Smooth muscle cell (in vitro differentiated cells): ENCODE data around the gene PP2D1. TPM values are rescaled to one million over a fixed set of nuclear protein-coding genes. Genes with fewer than 3 reads are reported as not detected.
A peak's percentile ranks its signal among the peaks of the same experiment; 100 is the strongest.
"Not testable (repeated sequence)": the region's sequence is repeated elsewhere in the genome, so short reads cannot be mapped to it uniquely, and the experiment has no call there.

Experiments
- DNase-seq: peaks from one replicate; lab custom pipeline; 2025; ENCODE audit not compliant: unreplicated experiment; lab: John Stamatoyannopoulos, UW
- H2AFZ ChIP-seq: fragments of 200-600 bp; sonication (generic); 2 replicates; pipeline ENCODE4 v1.6.0; 2016; ENCODE audit warnings: antibody characterized with exemption, low read depth, mild to moderate bottlenecking
- H3F3A ChIP-seq: fragments of 200-600 bp; sonication (generic); 2 replicates; pipeline ENCODE4 v1.6.0; 2017; ENCODE audit warnings: antibody characterized with exemption, low read depth
- H3K27ac ChIP-seq: fragments of 200-600 bp; sonication (generic); 2 replicates; pipeline ENCODE4 v1.5.1; 2016; ENCODE audit warnings: low read depth, mild to moderate bottlenecking
- H3K27me3 ChIP-seq: fragments of 200-600 bp; sonication (generic); 2 replicates; pipeline ENCODE4 v1.6.1; 2016; ENCODE audit warnings: low read depth, mild to moderate bottlenecking
- H3K36me3 ChIP-seq: fragments of 200-600 bp; sonication (generic); 2 replicates; pipeline ENCODE4 v1.5.1; 2016; ENCODE audit warnings: low read depth
- H3K4me1 ChIP-seq: fragments of 200-600 bp; sonication (generic); 2 replicates; pipeline ENCODE4 v1.5.1; 2016; ENCODE audit warnings: low read depth
- H3K4me2 ChIP-seq: fragments of 200-600 bp; sonication (generic); 2 replicates; pipeline ENCODE4 v1.6.0; 2016; ENCODE audit warnings: mild to moderate bottlenecking
- H3K4me3 ChIP-seq: fragments of 200-600 bp; sonication (generic); 2 replicates; pipeline ENCODE4 v1.5.1; 2016; ENCODE audit warnings: mild to moderate bottlenecking
- H3K79me2 ChIP-seq: fragments of 200-600 bp; sonication (generic); 2 replicates; pipeline ENCODE4 v1.6.0; 2016; ENCODE audit warnings: low read depth, mild to moderate bottlenecking
- H3K9ac ChIP-seq: fragments of 200-600 bp; sonication (generic); 2 replicates; pipeline ENCODE4 v1.6.0; 2016; ENCODE audit warnings: low read depth
- H3K9me3 ChIP-seq: fragments of 200-600 bp; sonication (generic); replicated peaks from 2 replicates; pipeline ENCODE4 v1.5.1; 2016; ENCODE audit warnings: low read depth
- H4K20me1 ChIP-seq: fragments of 200-600 bp; sonication (generic); 2 replicates; pipeline ENCODE4 v1.6.0; 2016; ENCODE audit warnings: low read depth
- CTCF ChIP-seq: fragments of 200-600 bp; sonication (generic); IDR thresholded peaks from 2 replicates; pipeline ENCODE4 v1.5.1; 2017; ENCODE audit warnings: borderline replicate concordance, mild to moderate bottlenecking, antibody characterized with exemption; ENCODE audit not compliant: insufficient read depth, poor library complexity, severe bottlenecking
- WGBS: methylation state at CpG from one replicate; pipeline ENCODE4 v1.1.7; 2016; ENCODE audit warnings: low lambda C conversion rate; 5-methylcytosine and 5-hydroxymethylcytosine counted together
- polyA plus RNA-seq: library from polyadenylated mRNA; unstranded; fragments of >200 nt; fragmentation: Nextera tagmentation; extraction: Ambion mirVana; gene quantifications from 2 replicates; pipeline ENCODE4 v1.2.1, GENCODE V29; 2016
- total RNA-seq: library from RNA; depleted of rRNA; stranded (reverse); fragments of >200 nt; gene quantifications from 2 replicates; pipeline ENCODE4 v1.2.3, GENCODE V29; 2014

Gene PP2D1
- total and polyA plus RNA-seq, 2 experiments from 2014 or later = 0.40 TPM; not detected in 1

- Histone ChIP-seq H3K4me2 (no peak overlapping the region), H2AFZ (no peak overlapping the region), H3K4me3 (no peak overlapping the region), H3K36me3 (no peaks in the 10 kb centered on the region), H3K9ac (no peak overlapping the region), H4K20me1 (no peaks in the 10 kb centered on the region), H3K27me3 (no peaks in the 10 kb centered on the region), H3K27ac (no peak overlapping the region), H3K9me3 (no peaks in the 10 kb centered on the region), H3K79me2 (no peaks in the 10 kb centered on the region), H3F3A (no peaks in the 10 kb centered on the region), H3K4me1 (no peaks in the 10 kb centered on the region)
- TF ChIP-seq CTCF = no peak
- no peak for DNase-seq
- 90% methylated on average over 4 of the region's 4 CpGs for WGBS
Observed at GRCh38 chr3:19997502-19997901, 14.6 kb downstream of the PP2D1 start.

GRCh38 chr3:19994796-19995195 lies 17.3 kb downstream of the PP2D1 start:
- Histone ChIP-seq H3K4me1 (no peaks in the 10 kb centered on the region), H3K9me3 (no peaks in the 10 kb centered on the region), H3F3A (no peaks in the 10 kb centered on the region), H4K20me1 (no peaks in the 10 kb centered on the region), H3K4me3 (no peak overlapping the region), H3K79me2 (no peaks in the 10 kb centered on the region), H2AFZ (no peak overlapping the region), H3K9ac (no peak overlapping the region), H3K4me2 (no peak overlapping the region), H3K27me3 (no peaks in the 10 kb centered on the region), H3K36me3 (no peaks in the 10 kb centered on the region), H3K27ac (no peak overlapping the region)
- WGBS = 93% methylated on average over 2 of the region's 2 CpGs
- no peak for DNase-seq
- TF ChIP-seq CTCF = no peak

- WGBS = 95% methylated on average over 8 of the region's 8 CpGs
- H3F3A ChIP-seq, H3K27ac ChIP-seq, H3K79me2 ChIP-seq, H3K4me2 ChIP-seq, H3K9ac ChIP-seq, H2AFZ ChIP-seq, H3K27me3 ChIP-seq, H3K9me3 ChIP-seq, H3K4me3 ChIP-seq, H3K4me1 ChIP-seq, DNase-seq, H3K36me3 ChIP-seq: not testable (repeated sequence)
- peaks cover 29% of the 10 kb centered on the region for H4K20me1 ChIP-seq
Observed at GRCh38 chr3:19988904-19989303, 23.2 kb downstream of the PP2D1 start.

- Histone ChIP-seq H3K27ac (peak overlapping the region; percentile 2), H3K9me3 (no peaks in the 10 kb centered on the region), H2AFZ (no peak overlapping the region), H3K79me2 (peaks cover 86% of the 10 kb centered on the region), H3K9ac (no peak overlapping the region), H3K4me2 (no peak overlapping the region), H4K20me1 (peaks cover 99% of the 10 kb centered on the region), H3K36me3 (peaks cover 20% of the 10 kb centered on the region), H3K4me1 (no peaks in the 10 kb centered on the region), H3K27me3 (no peaks in the 10 kb centered on the region), H3K4me3 (no peak overlapping the region), H3F3A (no peaks in the 10 kb centered on the region)
- 76% methylated on average over 3 of the region's 3 CpGs for WGBS
- no peak for DNase-seq
- no peak for TF ChIP-seq CTCF
Observed at GRCh38 chr3:19972054-19972453, 40.0 kb downstream of the PP2D1 start.
